Astrocyte (in vitro differentiated cells and primary cell): ENCODE results near the gene PPRC1.

Experiments
- CTCF ChIP-seq: IDR thresholded peaks from 2 replicates; pipeline ENCODE4 v1.5.1; 2011; ENCODE audit warnings: low read depth, mild to moderate bottlenecking, inconsistent platforms, low read length, moderate library complexity; ENCODE audit not compliant: insufficient read depth
- EZH2 ChIP-seq: IDR thresholded peaks from 2 replicates; pipeline ENCODE4 v1.6.1; 2012; ENCODE audit warnings: mild to moderate bottlenecking, low read length, inconsistent platforms; ENCODE audit not compliant: insufficient read depth

DNA sequence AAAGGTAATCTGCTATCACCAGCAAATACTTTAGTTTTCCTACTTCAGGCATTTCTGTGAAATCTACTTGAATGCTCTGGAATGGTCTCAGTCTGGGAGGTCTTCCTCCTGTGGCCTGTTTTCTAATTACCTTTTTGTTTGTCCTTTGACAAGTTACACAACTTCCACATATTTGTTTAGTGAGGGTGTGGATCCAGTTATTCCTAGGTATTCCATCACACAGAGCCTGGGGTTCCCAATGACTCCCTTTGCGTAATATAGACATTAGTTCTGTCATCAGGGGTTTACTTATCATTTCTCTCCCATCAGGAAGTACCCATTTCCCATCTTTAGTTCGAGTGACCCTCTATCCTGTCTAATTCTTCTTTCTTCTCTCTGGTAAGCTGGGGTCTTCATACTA lies 65.2 kb downstream of the PPRC1 start:
- TF ChIP-seq CTCF (no peak), EZH2 (no peak)
